HepG2 (cell line): ENCODE data around the gene TBC1D26. TPM values are rescaled to one million over a fixed set of nuclear protein-coding genes. Genes with fewer than 3 reads are reported as not detected.
"Not testable (repeated sequence)": the region's sequence is repeated elsewhere in the genome, so short reads cannot be mapped to it uniquely, and the experiment has no call there.

Experiments used
- ATAC-seq: fragments of 200-7000 bp; cut with Tn5 transposase; 3 replicates; pipeline ENCODE4 v1.9.1; 2020; ENCODE audit warnings: mild to moderate bottlenecking, moderate library complexity
- BruUV-seq: library from RNA; stranded (reverse); fragments of 400-500 nt; replicated peaks from 2 replicates; lab custom pipeline; 2021; lab: Mats Ljungman, UMichigan
- CTCF ChIA-PET: fragments of 300-600 bp; formaldehyde crosslinking; extraction: SDS; loops from one replicate; lab custom pipeline; 2021; ENCODE audit warnings: low total read pairs, inconsistent platforms, low intra/inter-chr PET ratio; lab: Yijun Ruan, JAX
- POLR2A ChIA-PET: fragments of 350-600 bp; sonication (Branson Sonifier 250); formaldehyde crosslinking; loops from one replicate; lab custom pipeline; 2020; ENCODE audit warnings: antibody characterized with exemption, inconsistent platforms; lab: Yijun Ruan, JAX
- DNase-seq: peaks from one replicate; pipeline ENCODE4 v3.0.0-alpha.2; 2015; ENCODE audit warnings: low spot score
- FAIRE-seq: peaks from 3 replicates; lab custom pipeline; 2011; peaks lifted over from hg19 to GRCh38; lab: Jason Lieb, UNC
- H2AFZ ChIP-seq: one replicate; pipeline ENCODE4 v1.6.1; 2011; ENCODE audit warnings: low read length, inconsistent platforms
- H3K27ac ChIP-seq: fragments of 300-600 bp; 3 replicates; pipeline ENCODE4 v1.8.0; 2011; ENCODE audit warnings: mixed run types, mild to moderate bottlenecking, mixed read lengths, low read length, inconsistent platforms; ENCODE audit not compliant: insufficient read depth; ENCODE audit errors: extremely low read length
- H3K27me3 ChIP-seq, 2 experiments: fragments of 200-600 bp in 1 of 2; 2 replicates in 1 of 2; 3 replicates in 1 of 2; pipeline versions ENCODE4 v1.6.0 to v1.8.0; 2011; ENCODE audit warnings: low read length in 2 of 2, mild to moderate bottlenecking in 2 of 2, moderate library complexity in 2 of 2, inconsistent platforms in 1 of 2; ENCODE audit not compliant: insufficient read depth in 2 of 2, control insufficient read depth in 1 of 2
- H3K36me3 ChIP-seq, 2 experiments: fragments of 200-600 bp in 1 of 2; replicated peaks in 1 of 2; 2 replicates in 1 of 2; 3 replicates in 1 of 2; pipeline versions ENCODE4 v1.5.1 to v1.8.0; 2011; ENCODE audit warnings: low read length in 2 of 2, inconsistent platforms in 1 of 2; ENCODE audit not compliant: insufficient read depth in 2 of 2, control insufficient read depth in 1 of 2
- H3K4me1 ChIP-seq: 2 replicates; pipeline ENCODE4 v1.5.1; 2012; ENCODE audit warnings: low read length, inconsistent platforms; ENCODE audit not compliant: insufficient read depth
- H3K4me2 ChIP-seq: 2 replicates; pipeline ENCODE4 v1.6.0; 2011; ENCODE audit warnings: low read depth, low read length, inconsistent platforms
- H3K4me3 ChIP-seq, 3 experiments: fragments of 200-600 bp in 1 of 3; sonication (generic), shearing (Covaris generic) in 1 of 3; replicated peaks in 1 of 3; 2 replicates each; pipeline ENCODE4 v1.5.1; 2011 to 2016; ENCODE audit warnings: low read length in 3 of 3, inconsistent platforms in 2 of 3, low read depth in 2 of 3, mild to moderate bottlenecking in 2 of 3, control low read depth in 1 of 3, mixed read lengths in 1 of 3; ENCODE audit not compliant: insufficient read depth in 1 of 3
- H3K79me2 ChIP-seq: one replicate; pipeline ENCODE4 v1.6.1; 2011; ENCODE audit warnings: low read length, inconsistent platforms; ENCODE audit not compliant: insufficient read depth
- H3K9ac ChIP-seq: 2 replicates; pipeline ENCODE4 v1.6.0; 2011; ENCODE audit warnings: mild to moderate bottlenecking, low read depth, low read length, inconsistent platforms; ENCODE audit not compliant: insufficient read depth
- H3K9me3 ChIP-seq: 2 replicates; pipeline ENCODE4 v1.5.1; 2012; ENCODE audit warnings: mild to moderate bottlenecking, low read length
- H4K20me1 ChIP-seq: 2 replicates; pipeline ENCODE4 v1.6.0; 2011; ENCODE audit warnings: inconsistent platforms, mild to moderate bottlenecking, low read length, moderate library complexity; ENCODE audit not compliant: insufficient read depth
- FOSL2 ChIP-seq: sonication (generic); formaldehyde crosslinking; IDR thresholded peaks from 2 replicates; pipeline ENCODE4 v1.4.0; 2020; ENCODE audit warnings: missing genetic modification reagents
- GABPB1 ChIP-seq: IDR thresholded peaks from 2 replicates; pipeline ENCODE4 v1.6.1; 2016; ENCODE audit warnings: mild to moderate bottlenecking, missing genetic modification reagents, moderate library complexity, missing compliant biosample characterization
- HOXA3 ChIP-seq: sonication (generic); formaldehyde crosslinking; IDR thresholded peaks from 2 replicates; pipeline ENCODE4 v1.5.0; 2020; ENCODE audit warnings: missing genetic modification reagents
- IKZF5 ChIP-seq: IDR thresholded peaks from 2 replicates; pipeline ENCODE4 v1.6.1; 2018; ENCODE audit warnings: missing genetic modification reagents, mild to moderate bottlenecking, missing compliant biosample characterization
- ZNF574 ChIP-seq: sonication (generic); formaldehyde crosslinking; IDR thresholded peaks from 2 replicates; pipeline ENCODE4 v1.4.0; 2020; ENCODE audit warnings: missing genetic modification reagents
- ZNF614 ChIP-seq: IDR thresholded peaks from 2 replicates; pipeline ENCODE4 v1.6.1; 2018; ENCODE audit warnings: missing biosample characterization, missing genetic modification reagents, inconsistent platforms, borderline replicate concordance
- WGBS: methylation state at CpG from one replicate; pipeline ENCODE4 v1.1.6; 2017; ENCODE audit warnings: low lambda C conversion rate; 5-methylcytosine and 5-hydroxymethylcytosine counted together
- in situ Hi-C: cut with HindIII; loops from 2 replicates; pipeline ENCODE4 v1.10.0; 2017; ENCODE audit warnings: low pct_unique_long_range_greater_than_20kb; ENCODE audit not compliant: extremely low pct_ligation_motif_present
- intact Hi-C: fragments of 100-400 bp; cut with micrococcal nuclease; formaldehyde crosslinking; loops from one replicate; pipeline ENCODE4 v1.10.0; 2022; ENCODE audit not compliant: unreplicated experiment
- polyA plus RNA-seq, 8 experiments: library from polyadenylated mRNA; depleted of rRNA in 3 of 8; stranded (reverse) in 7 of 8; unstranded in 1 of 8; fragments of >200 nt; fragmentation: Illumina TruSeq in 4 of 8; extraction: Trizol in 4 of 8; gene quantifications; 2 replicates each; pipeline versions ENCODE4 v1.2.1 to v1.2.3, GENCODE V29; 2011 to 2016; ENCODE audit warnings: low read depth in 4 of 8, missing spikeins in 1 of 8, mixed read lengths in 1 of 8; ENCODE audit not compliant: insufficient read depth in 1 of 8
- total RNA-seq, 5 experiments: library from RNA; depleted of rRNA; stranded (reverse); fragments of >200 nt; fragmentation: Illumina TruSeq; extraction: Trizol; gene quantifications; 2 replicates each; pipeline ENCODE4 v1.2.3, GENCODE V29; 2016; ENCODE audit warnings: low read depth in 1 of 5

TBC1D26 gene
- total and polyA plus RNA-seq, 2 of the 13 experiments (the other 11 are each of a cell fraction or from before 2014, with no cell fraction given): 0.33 TPM; not detected in 1

- peak; percentile 80; the same call in 1 of the 2 replicates for TF ChIP-seq HOXA3 (CRISPR knock-in tag)
- 0 out of 2 replicates have a peak, but pooled peaks have one; percentile 16 for TF ChIP-seq ZNF614 (CRISPR knock-in tag)
- TF ChIP-seq IKZF5 (CRISPR knock-in tag): peak; percentile 54; the same call in 1 of the 2 replicates
- peak; percentile 80 for TF ChIP-seq ZNF574 (CRISPR knock-in tag)
- TF ChIP-seq GABPB1 (CRISPR knock-in tag): peak; percentile 88
- TF ChIP-seq FOSL2 (CRISPR knock-in tag): peak; percentile 38; the same call in 1 of the 2 replicates
These were observed 32.6 kb upstream of the TBC1D26 start, which contains the start of gene ZNF286A (continued) for GRCh38 chr17:15699413-15699924.

GRCh38 chr17:15699937-15700336, 32.1 kb upstream of the TBC1D26 start:
- TSS peak; percentile 90 for BruUV-seq
- H3K27me3 ChIP-seq, intact Hi-C loops, H3K27ac ChIP-seq, H2AFZ ChIP-seq, H4K20me1 ChIP-seq, H3K79me2 ChIP-seq, H3K36me3 ChIP-seq, DNase-seq, FAIRE-seq, CTCF ChIA-PET, in situ Hi-C loops, H3K4me1 ChIP-seq, H3K9me3 ChIP-seq: not testable (repeated sequence)
- ATAC-seq: peak; percentile 59
- peak overlapping the region; percentile 36 for H3K4me2 ChIP-seq
- H3K4me3 ChIP-seq: peak overlapping the region in 2 of 3 experiments; percentile 67 to 73; a peak in 5 of 6 replicates
- POLR2A ChIA-PET: interaction anchor here (1.2 kb wide), 1 partner anchor 299 kb away, joined by 7 read pairs; the partner anchor contains the start of genes TTC19 and ZSWIM7
- H3K9ac ChIP-seq: peak overlapping the region; percentile 59; the same call in 1 of the 2 replicates
- no CpG with 5 or more reads among the region's 21 CpGs for WGBS

GRCh38 chr17:15704239-15704638, 27.8 kb upstream of the TBC1D26 start:
- CTCF ChIA-PET, FAIRE-seq, H3K27me3 ChIP-seq, H4K20me1 ChIP-seq, H3K79me2 ChIP-seq, ATAC-seq, H2AFZ ChIP-seq, H3K9ac ChIP-seq, DNase-seq, POLR2A ChIA-PET, H3K4me3 ChIP-seq, H3K4me1 ChIP-seq, H3K4me2 ChIP-seq, intact Hi-C loops, H3K27ac ChIP-seq, BruUV-seq, in situ Hi-C loops: not testable (repeated sequence)
- H3K36me3 ChIP-seq: peaks cover 7 to 24% of the 10 kb centered on the region in 2 experiments; a peak in 4 of 5 replicates
- H3K9me3 ChIP-seq: peaks cover 13% of the 10 kb centered on the region; the same call in 1 of the 2 replicates
- WGBS: 97% methylated on average over 17 of the region's 33 CpGs
